Left renal pelvis (tissue), 4 donors: ENCODE measurements around the gene KRT4. TPM values are rescaled to one million over a fixed set of nuclear protein-coding genes. Genes with fewer than 3 reads are reported as not detected.

ENCODE experiments used
- DNase-seq, 4 donors: peaks; one replicate each; pipeline ENCODE4 v3.0.0-alpha.2; 2013; ENCODE audit warnings: low read depth in 4 of 4, low spot score in 3 of 4
- polyA plus RNA-seq, 4 donors: library from polyadenylated mRNA; unstranded; fragments of 120-200 nt; gene quantifications; one replicate each; pipeline ENCODE4 v1.2.1, GENCODE V29; 2013; ENCODE audit not compliant: insufficient read length in 4 of 4

KRT4 gene
- polyA plus RNA-seq, 4 donors: 0.17 to 2.7 (median 0.65) TPM

DNA sequence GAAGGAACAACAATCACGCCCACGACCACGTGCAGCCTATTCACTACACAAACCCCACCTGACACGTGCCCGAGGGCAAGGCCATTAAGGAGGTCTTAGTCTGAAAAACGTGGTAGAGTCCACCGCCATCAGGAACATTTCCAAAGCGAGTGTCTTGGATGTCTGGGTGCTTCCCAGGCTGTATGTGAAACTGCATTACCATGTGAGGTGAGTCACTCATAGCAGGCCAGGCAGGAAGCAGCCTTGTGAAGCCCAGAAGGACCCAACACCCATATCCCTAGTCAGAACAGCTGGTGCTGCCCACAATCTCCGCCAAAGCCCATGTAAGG lies 23.5 kb upstream of the KRT4 start:
- DNase-seq: no peak

DNA sequence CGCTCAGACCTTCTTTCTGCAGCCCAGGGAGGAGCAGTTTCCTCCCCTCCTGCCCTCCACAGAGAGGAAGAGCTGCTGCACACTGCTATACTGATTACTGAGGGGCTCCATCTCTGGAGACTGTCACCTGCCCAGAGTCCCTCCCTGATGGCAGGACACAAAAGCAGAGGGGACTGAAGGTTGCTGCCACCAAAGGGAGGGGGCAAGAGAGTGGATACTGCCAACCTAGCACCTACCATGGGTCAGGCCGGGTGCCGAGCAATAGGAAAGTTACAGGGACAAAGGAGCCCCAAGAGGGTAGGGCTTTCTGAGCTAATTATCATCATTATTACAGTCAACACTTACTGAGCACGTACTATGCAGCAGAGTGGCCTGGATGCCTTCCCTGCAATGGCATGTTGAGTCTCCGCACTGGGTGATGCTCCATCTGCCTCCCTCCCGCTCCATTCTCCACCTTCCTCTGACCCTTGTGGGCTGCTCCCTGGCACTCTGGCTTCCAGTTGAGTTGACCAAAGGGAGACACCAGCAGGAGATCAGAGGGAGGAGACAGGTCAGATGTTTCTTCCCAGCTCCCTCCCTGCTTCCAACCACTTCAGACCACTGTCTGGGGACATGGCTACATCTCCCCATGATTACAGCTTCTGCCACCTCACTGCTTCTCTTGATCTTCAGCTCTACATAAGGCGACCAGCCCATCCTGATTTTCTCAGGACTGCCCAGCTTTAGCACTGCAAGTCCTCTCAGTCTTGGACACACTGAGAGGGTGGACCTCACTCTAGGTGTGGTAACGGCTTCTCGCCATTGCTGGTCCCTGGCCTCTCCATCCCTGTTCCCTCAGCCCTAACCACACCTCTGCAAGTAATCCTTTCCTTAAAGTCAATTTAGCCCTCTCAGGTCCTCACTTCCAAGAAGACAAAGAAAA lies 22.8 kb upstream of the KRT4 start:
- no peak for DNase-seq

DNA sequence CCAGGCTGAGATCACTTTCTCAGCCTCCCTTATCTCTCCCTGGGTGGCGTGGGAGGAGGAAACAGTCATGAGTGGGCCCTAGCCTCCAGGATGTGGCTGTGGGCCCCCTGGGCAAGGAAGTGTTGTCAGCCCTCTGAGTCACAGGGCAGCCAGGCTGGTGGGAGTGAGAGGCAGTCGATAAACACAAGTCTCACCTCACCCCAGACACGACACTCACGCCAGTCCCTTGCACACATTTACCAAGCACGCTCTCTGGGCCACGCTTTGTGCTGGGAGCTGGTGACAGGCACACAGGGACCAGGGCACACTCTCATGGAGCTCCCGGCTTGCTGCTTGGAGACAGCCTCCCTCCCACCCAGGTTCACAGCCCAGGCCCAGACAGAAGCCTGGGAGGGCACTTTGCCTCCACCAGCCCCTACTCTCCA lies 22.1 kb upstream of the KRT4 start:
- no peak for DNase-seq

DNA sequence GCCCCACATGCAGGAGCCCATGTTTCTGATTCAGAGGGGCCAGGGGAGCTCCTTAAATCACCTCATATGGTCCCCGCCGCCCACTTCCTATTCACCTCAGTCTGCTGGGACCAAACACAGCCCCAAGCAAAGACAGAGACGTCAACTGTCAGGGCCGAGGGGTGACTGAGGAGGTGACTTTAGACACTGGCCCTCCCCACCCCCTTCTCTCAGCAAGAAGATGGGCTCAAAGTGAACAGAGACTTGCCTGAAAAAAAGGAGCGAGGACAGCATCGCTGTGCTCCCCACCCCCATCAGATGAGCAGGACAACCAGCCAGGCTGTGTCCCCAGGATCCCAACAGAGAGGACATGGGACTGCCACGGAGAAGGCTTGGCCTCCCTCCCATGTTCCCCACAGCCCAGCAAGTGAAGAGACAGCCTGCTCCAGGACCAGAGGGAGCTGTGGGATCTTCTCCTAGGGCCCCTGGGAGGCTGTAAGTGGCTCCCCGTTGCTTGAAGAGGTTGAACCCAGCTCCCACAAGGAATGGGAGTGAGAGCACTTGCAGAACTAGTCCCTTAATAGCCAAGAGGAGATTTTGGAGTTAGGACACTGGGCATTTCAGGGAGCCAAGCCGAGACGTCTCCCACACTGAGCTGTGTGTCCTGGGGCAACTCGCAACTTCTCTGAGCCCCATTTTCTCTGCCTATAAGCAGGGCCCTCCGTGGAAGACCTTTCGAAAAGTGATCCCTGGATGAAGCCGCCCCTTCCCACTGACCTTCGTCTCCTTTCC lies 21.5 kb upstream of the KRT4 start:
- no peak for DNase-seq

DNA sequence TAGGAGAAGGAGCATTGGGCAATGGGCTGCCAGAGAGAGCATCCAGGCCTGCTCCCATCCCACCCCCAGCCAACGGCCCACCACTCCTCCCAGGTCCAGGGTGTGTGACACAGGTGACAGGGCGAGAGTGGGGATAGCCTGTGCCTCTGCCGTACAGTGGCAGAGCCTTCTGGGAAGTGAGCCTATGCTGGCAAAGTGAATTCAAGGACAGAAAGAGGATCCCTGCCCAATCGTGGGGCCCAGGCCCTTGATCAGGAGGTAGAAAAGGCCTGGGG lies 20.7 kb upstream of the KRT4 start:
- no peak for DNase-seq

DNA sequence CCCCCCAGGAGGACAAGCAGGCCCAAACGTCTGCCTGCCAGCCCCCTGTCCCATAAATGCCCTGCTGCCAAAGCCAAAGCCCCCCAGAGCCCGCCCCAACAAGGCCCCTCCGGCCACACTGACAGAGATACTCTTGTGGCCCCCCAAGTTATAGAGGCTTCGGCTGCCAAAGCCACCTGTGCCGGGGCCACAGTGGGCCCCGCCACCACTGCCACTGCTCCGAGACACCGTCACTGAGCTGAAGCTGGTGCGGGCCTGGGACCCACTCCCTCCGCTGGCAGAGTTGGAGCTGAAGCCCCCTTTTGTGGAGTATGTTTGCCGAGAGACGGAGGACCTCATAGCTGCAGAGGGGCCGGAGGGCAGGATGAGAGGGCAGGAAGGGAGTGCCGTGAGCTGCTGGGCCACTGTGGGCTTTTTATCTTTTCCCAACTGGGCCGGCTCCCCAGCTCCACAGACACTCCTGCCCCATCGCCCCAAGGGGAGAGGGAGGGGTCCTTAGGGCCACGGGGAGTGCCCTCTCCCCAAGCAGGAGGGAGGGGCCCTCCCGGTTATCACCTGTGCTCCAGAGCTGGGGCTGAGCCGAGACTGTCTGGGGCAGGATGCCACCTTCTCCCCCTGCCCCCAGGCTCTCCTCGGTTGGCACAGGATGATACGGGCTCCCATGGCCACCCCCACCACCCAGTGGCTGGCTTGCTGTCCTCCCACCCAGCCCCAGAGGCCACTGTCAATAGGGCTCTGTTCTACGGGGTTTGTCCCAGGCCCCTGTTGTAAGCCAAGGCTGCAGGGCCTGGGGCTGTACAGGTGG lies 20.2 kb upstream of the KRT4 start, which contains the start of gene KRT79:
Gene KRT79 (minus strand): TSS at position 390 of the 805 bp plus-strand sequence. CDS start 51 bp downstream, at position 339.
- no peak for DNase-seq

DNA sequence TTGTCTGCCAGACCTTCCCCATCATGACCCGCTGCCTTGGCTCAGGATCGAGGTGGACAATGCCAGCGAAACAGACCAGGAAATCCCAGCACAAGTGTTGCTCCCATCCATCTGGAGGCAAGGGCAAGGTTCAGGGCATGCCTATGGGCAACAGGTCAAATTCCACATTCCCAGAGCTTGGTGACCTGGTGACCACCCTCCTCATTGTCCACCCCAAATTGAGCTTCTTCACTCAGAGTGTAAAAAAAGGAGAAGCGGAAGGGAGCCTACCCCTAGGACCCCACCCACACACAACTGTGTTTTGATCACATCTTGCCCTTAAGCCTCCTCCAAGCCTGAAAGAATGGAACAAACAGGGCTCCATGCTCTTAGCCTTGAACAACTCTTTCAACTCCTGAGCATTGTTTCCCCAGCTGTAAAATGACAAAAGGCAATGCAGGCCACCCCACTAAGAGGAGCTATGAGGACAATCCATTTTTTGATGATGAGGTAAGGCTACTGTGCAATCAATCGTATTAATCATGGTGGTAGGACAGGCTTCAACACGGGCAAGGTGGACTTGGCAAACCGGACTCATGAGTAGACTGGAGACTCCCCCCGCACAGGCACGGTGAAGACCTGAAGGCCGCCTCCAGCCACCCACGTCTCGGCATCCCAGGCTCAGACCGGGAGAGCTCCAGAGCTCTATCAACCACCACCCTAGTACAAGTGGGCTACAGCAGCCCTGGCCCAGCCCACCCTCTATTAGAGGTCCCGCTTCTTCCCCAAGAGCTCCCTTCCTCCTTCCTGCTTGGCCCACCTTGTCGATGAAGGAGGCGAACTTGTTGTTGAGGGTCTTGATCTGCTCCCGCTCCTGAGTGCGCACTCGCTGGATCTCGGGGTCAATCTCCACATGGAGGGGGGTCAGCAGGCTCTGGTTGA lies 19.3 kb upstream of the KRT4 start:
- no peak for DNase-seq

DNA sequence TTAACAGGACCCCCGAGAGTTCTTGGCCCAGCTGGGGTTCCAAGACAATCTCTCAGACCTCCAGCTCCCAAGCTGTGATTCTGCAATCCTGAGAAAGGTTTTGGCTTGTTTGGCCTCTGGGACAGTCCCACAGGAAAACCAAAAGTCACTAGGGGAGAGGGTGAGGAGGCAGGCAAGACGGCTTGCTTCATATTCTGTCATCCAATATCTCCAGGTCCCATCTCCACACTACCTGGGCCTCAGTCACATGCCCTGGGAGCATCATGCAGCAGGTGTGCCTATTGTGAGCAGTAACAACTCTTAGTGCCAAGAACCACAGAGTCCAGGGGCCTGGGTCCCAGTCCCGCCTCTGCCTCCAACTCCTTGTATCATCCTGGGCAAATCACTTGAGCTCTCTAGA lies 18.5 kb upstream of the KRT4 start:
- DNase-seq: no peak

DNA sequence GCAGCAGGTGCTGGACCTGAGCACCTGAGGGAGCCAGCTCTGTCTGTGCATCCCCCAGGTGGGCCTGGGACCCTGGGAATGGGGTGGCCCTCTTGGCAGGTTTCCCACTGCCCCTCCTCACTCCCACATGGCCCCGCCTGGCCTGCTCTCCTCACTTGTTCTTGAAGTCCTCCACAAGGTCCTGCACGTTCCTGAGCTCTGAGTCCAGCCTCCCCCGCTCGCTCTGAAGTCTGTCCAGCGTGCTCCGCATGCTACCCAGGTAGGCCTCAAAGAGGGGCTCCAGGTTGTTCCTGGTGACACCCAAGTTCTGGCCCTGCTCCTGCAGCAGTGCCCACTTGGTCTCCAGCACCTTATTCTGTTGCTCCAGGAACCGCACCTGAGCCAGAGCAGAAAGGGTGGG lies 17.3 kb upstream of the KRT4 start:
- no peak for DNase-seq

DNA sequence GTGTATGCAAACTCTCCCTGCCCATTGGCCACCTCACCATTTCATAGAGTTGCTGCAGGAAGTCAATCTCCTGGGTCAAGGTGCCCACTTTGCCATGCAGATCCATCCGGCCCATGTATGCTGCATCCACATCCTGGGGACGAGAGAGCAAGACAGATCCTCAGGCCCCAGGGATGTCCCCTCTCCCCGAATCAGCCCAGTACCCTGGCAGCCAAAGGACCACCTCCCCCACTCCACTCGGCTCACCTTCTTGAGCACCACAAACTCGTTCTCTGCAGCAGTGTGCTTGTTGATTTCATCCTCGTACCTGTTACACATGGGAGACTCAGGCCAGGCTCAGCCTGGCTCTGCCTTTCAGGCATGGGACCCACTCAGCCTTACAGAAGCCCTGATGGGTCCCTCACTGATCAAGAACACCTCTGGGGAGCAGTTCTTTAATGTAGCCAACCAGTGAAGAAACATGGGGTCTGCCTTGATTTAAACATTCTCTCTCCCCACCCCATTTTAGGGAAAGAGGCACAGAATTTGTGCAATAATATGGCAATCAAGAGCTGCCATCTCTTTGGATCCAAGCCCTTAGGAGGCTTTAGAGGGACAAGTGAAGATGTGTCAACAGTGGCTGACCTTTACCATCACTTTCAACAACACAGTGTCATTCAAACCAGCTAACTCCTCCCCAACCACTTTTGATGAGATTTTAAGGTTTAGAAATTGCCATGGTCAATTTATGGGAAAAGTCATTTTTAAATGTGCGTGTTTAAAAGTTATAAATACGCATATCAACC lies 16.3 kb upstream of the KRT4 start:
- DNase-seq: no peak

DNA sequence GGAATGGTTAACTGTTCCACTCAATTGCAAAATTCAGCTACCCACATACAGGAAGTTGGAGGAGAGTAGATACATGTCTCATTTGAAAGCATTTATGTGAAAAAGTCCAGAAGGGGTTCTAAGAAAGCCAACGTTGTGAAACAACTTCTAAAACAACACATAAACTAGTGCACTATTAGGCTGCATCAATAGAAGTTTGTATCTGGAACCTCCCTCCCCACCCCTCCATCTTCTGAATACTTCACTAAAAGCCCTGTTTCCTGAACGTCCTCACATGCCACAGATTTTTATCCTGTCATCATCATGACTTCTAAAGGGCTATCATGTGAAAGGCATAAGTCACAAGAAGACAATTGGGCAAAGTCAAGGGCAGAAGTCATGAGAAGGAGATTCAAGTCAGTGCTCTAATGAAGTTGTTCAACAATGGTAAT lies 14.7 kb upstream of the KRT4 start:
- DNase-seq: no peak

DNA sequence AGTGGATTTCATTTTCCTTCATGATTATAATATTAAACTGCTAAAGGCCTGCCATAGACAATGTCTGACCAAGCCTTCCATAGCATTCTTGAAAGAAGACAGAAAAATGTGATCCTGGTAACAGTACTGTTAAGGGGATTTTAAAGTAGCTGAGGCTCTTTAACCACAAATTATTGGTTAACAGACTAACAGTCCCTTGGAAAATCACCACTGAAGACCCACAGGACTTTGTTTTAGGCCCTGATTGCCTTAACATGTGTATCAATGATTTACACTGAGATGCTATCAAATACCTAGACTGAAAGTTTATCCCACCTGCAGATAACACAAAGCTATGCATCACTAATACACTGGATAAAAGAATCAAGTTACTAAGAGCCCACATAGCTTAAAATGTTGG lies 14.2 kb upstream of the KRT4 start:
- DNase-seq: no peak

DNA sequence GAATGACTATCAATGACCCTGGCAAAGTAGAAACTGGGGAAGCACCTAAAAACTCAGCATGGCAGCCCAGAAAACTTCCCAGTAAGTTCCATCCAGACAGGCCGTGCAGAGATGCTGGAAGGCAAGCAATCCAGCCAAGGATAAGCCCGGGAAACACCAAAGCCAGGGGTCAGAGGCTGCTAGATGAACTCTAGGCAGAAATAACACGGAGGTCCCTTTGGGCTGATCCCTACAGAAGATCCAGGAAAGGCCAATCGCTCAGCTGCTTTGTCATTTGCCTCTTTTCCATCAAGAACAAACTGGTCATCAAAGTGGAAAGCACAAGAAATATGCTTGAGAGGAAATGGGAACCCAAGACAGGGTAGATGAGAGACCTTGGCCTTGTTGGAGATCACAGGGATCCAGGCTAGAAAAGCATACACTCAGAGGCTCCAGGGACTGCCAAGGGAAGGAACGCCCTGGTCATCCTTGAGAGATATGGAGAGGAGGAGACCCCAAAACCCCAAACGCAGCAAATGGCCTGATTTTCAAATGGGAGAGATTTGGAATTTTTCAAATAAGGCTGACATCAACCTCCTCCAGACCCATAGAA lies 13.7 kb upstream of the KRT4 start:
- DNase-seq: no peak

DNA sequence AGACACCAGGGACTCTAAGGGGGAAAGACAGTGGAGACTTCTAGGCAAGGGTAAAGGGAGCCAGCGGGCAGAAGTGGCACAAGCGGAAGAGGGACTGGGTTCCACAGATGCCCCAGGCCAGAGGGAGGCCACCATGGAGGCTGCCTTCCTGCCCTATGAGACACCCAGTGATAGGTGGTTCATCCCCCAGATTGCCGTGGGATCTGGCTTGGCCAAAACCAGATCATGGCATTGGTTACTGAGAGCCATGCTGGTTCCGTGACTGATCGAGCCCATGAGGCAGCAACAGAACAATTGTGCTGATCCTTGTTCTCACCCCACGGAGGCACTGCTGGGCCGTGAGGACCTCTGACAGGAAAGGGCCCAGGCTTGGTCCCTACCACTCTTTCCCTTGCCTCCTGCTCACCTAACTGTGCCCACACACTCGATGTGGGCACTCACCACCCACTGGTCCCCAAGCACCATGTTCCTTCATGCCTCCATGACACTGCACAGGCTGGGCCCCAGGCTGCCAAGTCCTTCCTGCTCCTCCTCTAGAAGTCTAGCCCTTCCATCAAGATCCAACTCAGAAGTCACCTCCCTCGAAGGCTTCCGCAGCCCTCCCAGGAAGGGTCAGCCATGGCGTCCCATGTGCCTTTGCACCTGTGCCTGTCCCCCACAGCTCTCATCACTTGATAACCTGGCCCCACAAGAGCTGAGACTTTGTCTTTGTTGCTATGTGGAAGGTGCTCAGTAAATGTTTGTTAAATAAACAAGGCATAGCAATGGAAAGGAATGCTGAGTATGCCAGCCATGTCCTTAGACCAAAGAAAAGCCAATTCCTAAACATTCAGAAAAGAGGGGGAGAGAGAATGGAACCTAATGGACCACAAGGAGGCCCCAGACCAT lies 12.9 kb upstream of the KRT4 start:
- DNase-seq: no peak

DNA sequence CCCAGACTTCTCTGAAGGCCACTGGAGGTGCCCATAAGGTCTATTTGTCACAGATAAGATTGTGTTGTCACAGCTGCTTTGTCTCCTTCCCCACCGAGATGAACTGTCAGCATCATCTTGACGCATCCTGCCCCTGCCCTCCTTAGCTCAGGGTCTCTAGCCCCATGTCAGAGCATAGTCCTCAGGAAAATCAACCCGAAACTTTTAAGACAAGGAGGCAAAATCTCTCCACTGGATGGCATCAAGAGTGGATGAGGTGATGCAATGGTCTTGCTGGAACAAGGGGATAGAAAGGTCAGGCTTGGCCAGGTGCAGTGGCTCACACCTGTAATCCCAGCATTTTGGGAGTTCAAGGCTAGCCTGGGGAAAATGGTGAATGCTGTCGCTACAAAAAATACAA lies 12.0 kb upstream of the KRT4 start:
- no peak for DNase-seq

DNA sequence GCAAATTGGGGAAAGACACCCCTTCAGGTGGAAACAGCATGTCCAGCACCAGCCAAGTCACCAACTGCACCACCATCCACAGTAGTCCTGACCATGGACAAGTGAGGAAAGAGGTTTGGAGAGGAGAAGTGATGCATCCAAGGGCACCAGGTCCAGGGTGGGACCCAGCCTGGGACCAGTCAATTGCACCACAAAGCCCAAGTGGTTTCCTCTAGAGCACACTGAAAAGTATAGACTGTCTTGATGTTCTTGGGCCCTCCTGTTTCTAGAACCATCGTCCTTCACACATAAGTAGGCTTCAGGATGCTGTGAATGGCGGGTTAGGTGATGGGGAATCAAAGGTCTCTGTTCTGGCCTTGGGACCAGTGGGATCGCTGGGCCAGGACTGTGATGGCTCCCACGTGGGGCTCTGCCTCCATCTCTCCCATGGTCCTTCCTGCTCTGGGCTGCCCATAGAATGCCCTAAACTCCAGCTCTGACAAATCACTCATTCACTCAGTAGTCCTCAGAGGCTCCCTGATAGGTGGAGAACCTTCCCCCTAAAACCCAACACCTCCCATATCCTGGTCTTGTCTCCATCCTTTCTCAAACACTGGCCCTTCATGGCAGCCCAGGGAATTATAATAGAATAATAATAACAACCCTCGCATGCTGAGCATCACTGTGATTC lies 11.0 kb upstream of the KRT4 start:
- no peak for DNase-seq

DNA sequence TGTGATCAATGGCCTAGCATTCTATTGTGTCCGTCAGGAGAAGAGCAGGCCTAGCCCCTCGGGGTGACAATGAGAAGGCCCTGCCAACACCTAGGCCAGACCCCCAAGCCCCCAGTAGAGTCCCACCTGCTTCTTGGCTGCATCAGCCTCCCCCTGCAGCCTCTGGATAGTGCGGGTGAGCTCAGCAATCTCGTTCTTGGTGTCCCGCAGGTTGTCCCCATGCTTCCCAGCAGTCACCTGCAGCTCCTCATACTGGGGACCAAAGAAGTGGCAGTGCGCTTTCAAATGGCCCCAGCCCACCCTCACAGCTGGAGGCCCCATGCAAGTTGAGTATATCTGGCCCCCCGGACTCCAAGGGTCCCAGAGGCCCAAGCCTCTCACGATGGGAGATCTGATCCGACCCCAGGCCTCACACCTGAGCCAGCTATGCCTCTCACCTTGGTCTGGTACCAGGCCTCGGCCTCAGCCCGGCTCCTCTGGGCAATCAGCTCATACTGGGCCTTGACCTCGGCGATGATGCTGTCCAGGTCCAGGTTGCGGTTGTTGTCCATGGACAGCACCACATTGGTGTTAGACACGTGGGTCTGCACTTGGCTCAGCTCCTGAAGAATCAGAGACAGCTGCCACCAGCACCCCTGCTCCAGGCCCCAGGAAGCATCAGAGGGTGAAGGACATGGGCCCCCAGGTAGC lies 10.0 kb upstream of the KRT4 start:
- DNase-seq: no peak
